PFSK-1 (cell line): ENCODE measurements around the gene UBE2E3.

Source experiments
- FOXP2 ChIP-seq: optimal IDR thresholded peaks from 2 replicates; pipeline ENCODE3; 2011; ENCODE audit warnings: borderline replicate concordance, control low read depth, inconsistent platforms; ENCODE audit not compliant: insufficient read depth; ENCODE audit errors: extremely low read length, extremely low read depth
- POLR2AphosphoS5 ChIP-seq: IDR thresholded peaks from 2 replicates; pipeline ENCODE4 v1.6.1; 2012; ENCODE audit warnings: low read depth, mild to moderate bottlenecking, control low read depth, low read length, moderate library complexity
- REST ChIP-seq, 2 experiments: IDR thresholded peaks; 2 replicates each; pipeline versions ENCODE4 v1.6.1 to v1.8.0; 2011 to 2012; ENCODE audit warnings: low read depth in 2 of 2, low read length in 2 of 2, control low read depth in 1 of 2, inconsistent platforms in 1 of 2, mild to moderate bottlenecking in 1 of 2, moderate library complexity in 1 of 2; ENCODE audit not compliant: insufficient read depth in 1 of 2
- SIN3A ChIP-seq: IDR thresholded peaks from 2 replicates; pipeline ENCODE4 v1.6.1; 2012; ENCODE audit warnings: mild to moderate bottlenecking, low read length, moderate library complexity, borderline replicate concordance; ENCODE audit not compliant: insufficient read depth
- TAF1 ChIP-seq: IDR thresholded peaks from 2 replicates; pipeline ENCODE4 v1.6.1; 2012; ENCODE audit warnings: low read length, control low read depth, borderline replicate concordance; ENCODE audit not compliant: insufficient read depth

- no peak for TF ChIP-seq POLR2AphosphoS5
- TF ChIP-seq TAF1: no peak
- TF ChIP-seq SIN3A: no peak
- no peak for TF ChIP-seq REST (IDR thresholded peaks at IDR 0.05; ENCODE audit: insufficient read depth in 1 of 2, low read depth in 2 of 2, low read length in 2 of 2)
- TF ChIP-seq FOXP2: no peak
Observed at GRCh38 chr2:181025004-181025403, 44.6 kb downstream of the UBE2E3 start.
